ENCODE data around the gene ZNF22.

DNA sequence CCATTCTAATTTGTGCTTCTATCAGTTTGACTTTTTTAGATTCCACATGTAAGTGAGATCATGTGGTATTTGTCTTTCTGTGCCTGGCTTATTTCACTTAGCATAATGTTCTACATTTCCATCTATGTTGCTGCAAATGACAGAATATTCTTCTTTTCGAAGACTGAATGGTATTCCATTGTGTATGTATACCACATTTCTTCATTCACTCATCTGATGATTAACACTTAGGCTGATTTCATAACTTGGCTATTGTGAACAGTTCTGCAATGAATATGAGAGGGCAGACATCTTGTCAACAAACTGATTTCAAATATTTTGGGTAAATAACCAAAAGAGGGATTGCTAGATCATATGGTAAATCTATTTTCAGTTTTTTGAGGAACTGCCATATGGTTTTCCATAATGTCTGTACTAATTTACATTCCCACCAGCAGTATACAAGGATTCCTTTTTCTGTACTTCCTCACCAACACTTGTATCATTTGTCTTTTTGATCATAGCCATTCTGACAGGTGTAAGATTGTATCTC is 52.9 kb downstream of the ZNF22 start:
- TF ChIP-seq, protein P1, sequence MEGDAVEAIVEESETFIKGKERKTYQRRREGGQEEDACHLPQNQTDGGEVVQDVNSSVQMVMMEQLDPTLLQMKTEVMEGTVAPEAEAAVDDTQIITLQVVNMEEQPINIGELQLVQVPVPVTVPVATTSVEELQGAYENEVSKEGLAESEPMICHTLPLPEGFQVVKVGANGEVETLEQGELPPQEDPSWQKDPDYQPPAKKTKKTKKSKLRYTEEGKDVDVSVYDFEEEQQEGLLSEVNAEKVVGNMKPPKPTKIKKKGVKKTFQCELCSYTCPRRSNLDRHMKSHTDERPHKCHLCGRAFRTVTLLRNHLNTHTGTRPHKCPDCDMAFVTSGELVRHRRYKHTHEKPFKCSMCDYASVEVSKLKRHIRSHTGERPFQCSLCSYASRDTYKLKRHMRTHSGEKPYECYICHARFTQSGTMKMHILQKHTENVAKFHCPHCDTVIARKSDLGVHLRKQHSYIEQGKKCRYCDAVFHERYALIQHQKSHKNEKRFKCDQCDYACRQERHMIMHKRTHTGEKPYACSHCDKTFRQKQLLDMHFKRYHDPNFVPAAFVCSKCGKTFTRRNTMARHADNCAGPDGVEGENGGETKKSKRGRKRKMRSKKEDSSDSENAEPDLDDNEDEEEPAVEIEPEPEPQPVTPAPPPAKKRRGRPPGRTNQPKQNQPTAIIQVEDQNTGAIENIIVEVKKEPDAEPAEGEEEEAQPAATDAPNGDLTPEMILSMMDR (optimal IDR thresholded peaks at IDR 0.05 in 1 of 3, IDR thresholded peaks at IDR 0.05 in 1 of 3, conservative IDR thresholded peaks at IDR 0.05 in 1 of 3; ENCODE audit: extremely low read depth in 1 of 3, insufficient read depth in 2 of 3, low read length in 3 of 3): no peak
- no peak for TF ChIP-seq EZH2 (IDR thresholded peaks at IDR 0.05; ENCODE audit: low read length)
